22Rv1 (cell line): Measurements from ENCODE around the gene TRPM7.
"Not testable (repeated sequence)": the region's sequence is repeated elsewhere in the genome, so short reads cannot be mapped to it uniquely, and the experiment has no call there.

Experiments
- H3K27ac ChIP-seq: fragments of 450-650 bp; 2 replicates; pipeline ENCODE4 v1.5.1; 2017
- ZFX ChIP-seq: fragments of 450-650 bp; IDR thresholded peaks from 2 replicates; pipeline ENCODE4 v1.6.1; 2017; ENCODE audit warnings: antibody characterized with exemption, borderline replicate concordance
- TF ChIP-seq, protein P1 (sequence below): fragments of 450-650 bp; IDR thresholded peaks from 2 replicates; pipeline ENCODE4 v1.5.1; 2017; ENCODE audit warnings: mild to moderate bottlenecking

TRPM7 gene

DNA sequence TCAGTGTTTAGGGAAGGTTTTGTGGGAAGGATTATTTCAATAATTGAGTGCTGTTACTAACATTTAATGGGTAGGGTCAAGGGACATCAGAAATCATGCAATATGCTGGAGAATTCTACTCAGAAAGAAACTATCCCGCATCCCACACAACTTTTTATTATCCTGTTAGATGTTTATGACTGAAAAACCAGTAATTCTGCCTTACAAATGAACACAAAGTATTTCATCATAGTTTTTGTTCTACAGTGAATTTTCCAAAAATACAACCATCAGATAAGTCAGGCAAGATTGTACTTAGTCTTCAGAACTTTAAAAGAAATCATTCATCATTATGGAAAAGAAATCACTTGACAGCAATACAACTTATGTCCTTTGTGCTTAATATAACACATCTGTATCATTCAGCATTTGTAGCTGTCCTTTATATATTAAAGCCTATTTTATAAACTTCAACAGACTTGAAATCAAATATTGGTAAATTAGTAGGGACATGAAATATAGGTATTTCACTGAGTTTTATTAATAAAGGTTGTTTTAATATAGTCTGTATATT lies 61.9 kb downstream of the TRPM7 start:
- no peak overlapping the region for H3K27ac ChIP-seq
- TF ChIP-seq ZFX = no peak
- TF ChIP-seq, protein P1, sequence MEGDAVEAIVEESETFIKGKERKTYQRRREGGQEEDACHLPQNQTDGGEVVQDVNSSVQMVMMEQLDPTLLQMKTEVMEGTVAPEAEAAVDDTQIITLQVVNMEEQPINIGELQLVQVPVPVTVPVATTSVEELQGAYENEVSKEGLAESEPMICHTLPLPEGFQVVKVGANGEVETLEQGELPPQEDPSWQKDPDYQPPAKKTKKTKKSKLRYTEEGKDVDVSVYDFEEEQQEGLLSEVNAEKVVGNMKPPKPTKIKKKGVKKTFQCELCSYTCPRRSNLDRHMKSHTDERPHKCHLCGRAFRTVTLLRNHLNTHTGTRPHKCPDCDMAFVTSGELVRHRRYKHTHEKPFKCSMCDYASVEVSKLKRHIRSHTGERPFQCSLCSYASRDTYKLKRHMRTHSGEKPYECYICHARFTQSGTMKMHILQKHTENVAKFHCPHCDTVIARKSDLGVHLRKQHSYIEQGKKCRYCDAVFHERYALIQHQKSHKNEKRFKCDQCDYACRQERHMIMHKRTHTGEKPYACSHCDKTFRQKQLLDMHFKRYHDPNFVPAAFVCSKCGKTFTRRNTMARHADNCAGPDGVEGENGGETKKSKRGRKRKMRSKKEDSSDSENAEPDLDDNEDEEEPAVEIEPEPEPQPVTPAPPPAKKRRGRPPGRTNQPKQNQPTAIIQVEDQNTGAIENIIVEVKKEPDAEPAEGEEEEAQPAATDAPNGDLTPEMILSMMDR = no peak

DNA sequence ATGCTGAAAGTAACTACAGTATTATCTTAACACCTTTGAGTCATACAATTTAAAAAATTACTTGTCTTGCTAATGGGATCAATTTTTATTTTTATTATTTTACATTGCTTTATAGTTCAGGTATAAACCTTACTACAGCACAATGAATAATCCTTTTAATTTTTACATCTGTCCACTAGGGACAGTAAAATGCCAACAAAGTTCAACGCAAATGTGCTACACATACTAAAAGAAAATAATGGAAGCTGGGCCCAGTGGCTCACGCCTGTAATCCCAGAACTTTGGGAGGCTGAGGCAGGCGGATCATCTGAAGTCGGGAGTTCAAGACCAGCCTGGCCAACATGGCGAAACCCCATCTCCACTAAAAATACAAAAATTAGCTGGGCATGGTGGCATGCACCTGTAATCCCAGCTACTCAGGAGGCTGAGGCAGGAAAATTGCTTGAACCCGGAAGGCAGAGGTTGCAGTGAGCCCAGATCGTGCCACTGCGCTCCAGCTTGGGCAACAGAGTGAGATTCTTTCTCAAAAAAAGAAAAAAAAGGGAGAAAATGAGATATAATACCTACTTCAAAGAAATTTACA lies 64.1 kb downstream of the TRPM7 start:
- H3K27ac ChIP-seq = not testable (repeated sequence)
- TF ChIP-seq, protein P1 = peak; percentile 75

DNA sequence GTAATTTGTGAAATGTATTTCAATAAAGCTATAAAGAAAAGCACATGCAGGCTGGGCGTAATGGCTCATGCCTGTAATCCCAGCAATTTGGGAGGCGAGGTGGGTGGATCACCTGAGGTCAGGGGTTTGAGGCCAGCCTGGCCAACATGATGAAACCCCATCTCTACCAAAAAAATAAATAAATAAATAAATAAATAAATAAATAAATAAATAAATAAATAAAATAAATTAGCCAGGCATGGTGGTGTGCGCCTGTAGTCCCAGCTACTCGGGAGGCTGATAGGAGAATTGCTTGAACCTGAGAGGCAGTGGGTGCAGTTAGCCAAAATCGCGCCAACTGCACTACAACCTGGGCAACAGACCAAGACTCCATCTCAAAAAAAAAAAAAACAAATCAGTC lies 69.6 kb downstream of the TRPM7 start:
- H3K27ac ChIP-seq = not testable (repeated sequence)

DNA sequence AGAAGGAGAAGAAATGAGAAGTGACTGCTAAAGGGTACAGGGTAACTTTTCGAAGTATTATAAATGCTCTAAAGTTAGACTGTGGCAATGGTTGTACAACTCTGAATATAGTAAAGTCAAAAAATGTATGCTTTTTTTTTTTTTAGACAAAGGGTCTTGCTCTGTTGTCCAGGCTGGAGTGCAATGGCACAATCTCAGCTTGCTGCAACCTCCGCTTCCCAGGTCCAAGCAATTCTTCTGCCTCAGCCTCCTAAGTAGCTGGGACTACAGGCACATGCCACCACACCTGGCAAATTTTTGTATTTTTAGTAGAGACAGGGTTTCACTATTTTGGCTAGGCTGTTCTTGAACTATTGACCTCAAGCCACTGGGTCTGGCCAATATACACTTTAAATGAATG lies 70.0 kb downstream of the TRPM7 start:
- not testable (repeated sequence) for H3K27ac ChIP-seq

DNA sequence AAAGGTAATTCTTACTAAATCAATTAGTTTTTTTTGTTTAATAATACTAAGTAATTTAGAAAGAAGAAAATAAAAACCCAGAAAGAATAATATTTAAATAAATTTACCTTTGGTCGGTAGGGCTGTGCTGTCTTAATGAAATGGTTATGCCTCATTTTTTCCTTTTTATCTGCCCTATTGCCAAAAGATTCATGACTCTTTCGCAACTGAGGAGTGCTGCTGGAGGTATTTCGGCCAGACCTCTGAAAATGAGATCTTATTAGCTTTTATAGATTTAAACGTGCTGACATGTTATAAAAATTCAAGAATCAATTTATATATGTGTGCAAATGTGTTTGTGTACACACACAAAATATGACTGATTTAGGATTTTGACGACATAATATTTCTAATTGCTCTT lies 73.0 kb downstream of the TRPM7 start:
- H3K27ac ChIP-seq = no peak overlapping the region
- TF ChIP-seq ZFX = no peak
- TF ChIP-seq, protein P1 = no peak

DNA sequence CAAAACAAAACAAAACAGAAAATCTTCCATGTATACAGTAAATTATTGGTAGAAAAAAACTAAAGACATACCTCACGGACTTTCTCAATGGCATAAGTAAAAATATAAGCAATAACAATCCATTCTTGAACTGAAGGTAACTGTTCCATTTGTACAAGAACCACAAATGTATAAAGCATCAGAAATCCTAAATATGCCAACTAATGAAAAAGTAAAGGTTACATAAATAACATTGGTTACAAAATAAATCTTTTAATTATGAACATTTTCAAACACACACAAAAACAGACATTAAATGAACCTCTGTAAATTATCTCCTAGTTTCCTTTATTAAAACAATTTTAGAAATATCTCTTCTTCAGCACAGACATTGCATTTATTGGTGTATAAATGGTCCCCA lies 79.5 kb downstream of the TRPM7 start:
- H3K27ac ChIP-seq = no peak overlapping the region
- TF ChIP-seq, protein P1 = no peak
- TF ChIP-seq ZFX = no peak

DNA sequence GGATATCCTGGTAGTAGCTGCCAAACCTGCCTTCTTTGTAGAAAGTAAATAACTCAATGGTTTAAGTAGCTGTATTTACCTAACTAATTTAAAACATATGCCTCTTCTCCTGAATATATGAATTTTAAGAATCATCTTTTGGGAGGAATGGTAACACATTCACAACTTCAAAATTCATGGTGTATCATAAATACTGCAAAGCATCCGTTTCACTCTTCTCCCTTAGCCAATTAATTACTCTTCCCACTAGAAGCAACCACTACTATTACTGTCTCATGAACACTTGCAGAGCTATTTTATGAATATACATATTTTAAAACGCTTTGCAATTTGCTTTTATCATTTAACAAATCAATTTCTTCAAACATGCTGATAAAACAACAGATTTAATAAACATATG lies 81.1 kb downstream of the TRPM7 start:
- H3K27ac ChIP-seq = no peak overlapping the region
- no peak for TF ChIP-seq ZFX
- TF ChIP-seq, protein P1 = no peak

DNA sequence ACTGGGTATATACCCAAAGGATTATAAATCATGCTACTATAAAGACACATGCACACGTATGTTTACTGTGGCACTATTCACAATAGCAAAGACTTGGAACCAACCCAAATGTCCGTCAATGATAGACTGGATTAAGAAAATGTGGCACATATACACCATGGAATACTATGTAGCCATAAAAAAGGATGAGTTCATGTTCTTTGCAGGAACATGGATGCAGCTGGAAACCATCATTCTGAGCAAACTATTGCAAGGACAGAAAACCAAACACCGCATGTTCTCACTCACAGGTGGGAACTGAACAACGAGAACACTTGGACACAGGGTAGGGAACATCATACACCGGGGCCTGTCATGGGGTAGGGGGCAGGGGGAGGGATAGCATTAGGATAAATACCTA lies 84.6 kb downstream of the TRPM7 start:
- H3K27ac ChIP-seq = not testable (repeated sequence)

DNA sequence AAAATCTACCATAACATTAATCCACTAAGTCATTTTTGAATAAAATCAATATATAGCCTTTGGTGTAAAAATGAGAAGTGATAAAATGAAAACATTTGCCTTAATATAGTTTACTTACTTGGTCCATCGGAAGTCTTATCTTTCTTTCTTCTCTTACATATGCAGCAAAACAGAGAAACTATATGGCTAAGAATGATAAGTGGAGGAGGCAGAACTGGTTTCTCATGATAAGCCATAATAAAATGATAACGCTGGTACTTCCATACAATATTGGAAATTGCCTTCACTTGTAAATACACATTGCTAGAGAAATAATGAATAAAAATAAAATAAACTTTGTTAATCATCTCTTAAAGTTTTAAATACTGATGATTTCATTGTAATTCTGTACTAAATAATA lies 92.3 kb downstream of the TRPM7 start:
- TF ChIP-seq, protein P1 = no peak
- no peak for TF ChIP-seq ZFX
- H3K27ac ChIP-seq = no peak overlapping the region
